Measurements from ENCODE around the gene BGN.

BGN gene

GRCh38 chrX:153475271-153475670 lies 19.5 kb upstream of the BGN start:
- Mint-ChIP-seq H3K9me3 (peaks cover 12% of the 10 kb centered on the region), H3K4me1 (peaks cover 20% of the 10 kb centered on the region), H3K4me3 (peak overlapping the region in 1 of 3 experiments; percentile 32), H3K27ac (peak overlapping the region; percentile 57 to 88 (median 70)), H3K27me3 (ENCODE audit: low read depth) (no peaks in the 10 kb centered on the region), H3K36me3 (ENCODE audit: low read depth) (no peaks in the 10 kb centered on the region)
- TF ChIP-seq CTCF (IDR thresholded peaks at IDR 0.05; ENCODE audit: unreplicated experiment in 3 of 3): no peak

GRCh38 chrX:153475751-153476281 lies 19.0 kb upstream of the BGN start:
- H3K27ac Mint-ChIP-seq: peak overlapping the region; percentile 82 to 94 (median 88)
- no peak for TF ChIP-seq CTCF (IDR thresholded peaks at IDR 0.05; ENCODE audit: unreplicated experiment in 3 of 3)
- H3K27me3 Mint-ChIP-seq (ENCODE audit: low read depth): no peaks in the 10 kb centered on the region
- no peak overlapping the region for H3K4me3 Mint-ChIP-seq
- H3K4me1 Mint-ChIP-seq: peaks cover 20% of the 10 kb centered on the region
- no peaks in the 10 kb centered on the region for H3K36me3 Mint-ChIP-seq (ENCODE audit: low read depth)
- peaks cover 12% of the 10 kb centered on the region for H3K9me3 Mint-ChIP-seq

- Mint-ChIP-seq H3K27me3 (ENCODE audit: low read depth) (no peaks in the 10 kb centered on the region), H3K9me3 (peaks cover 12% of the 10 kb centered on the region), H3K4me3 (no peak overlapping the region), H3K27ac (peak overlapping the region; percentile 86 to 94 (median 88)), H3K36me3 (ENCODE audit: low read depth) (no peaks in the 10 kb centered on the region), H3K4me1 (peaks cover 19% of the 10 kb centered on the region)
- TF ChIP-seq CTCF (IDR thresholded peaks at IDR 0.05; ENCODE audit: unreplicated experiment in 3 of 3): no peak
These were observed 18.0 kb upstream of the BGN start for GRCh38 chrX:153476666-153477363.

- peaks cover 15% of the 10 kb centered on the region for H3K4me1 Mint-ChIP-seq
- H3K4me3 Mint-ChIP-seq: no peak overlapping the region
- H3K9me3 Mint-ChIP-seq: peaks cover 12% of the 10 kb centered on the region
- no peaks in the 10 kb centered on the region for H3K36me3 Mint-ChIP-seq (ENCODE audit: low read depth)
- no peak for TF ChIP-seq CTCF (IDR thresholded peaks at IDR 0.05; ENCODE audit: unreplicated experiment in 3 of 3)
- no peaks in the 10 kb centered on the region for H3K27me3 Mint-ChIP-seq (ENCODE audit: low read depth)
- H3K27ac Mint-ChIP-seq: peak overlapping the region; percentile 69 to 86 (median 86)
These were observed 17.4 kb upstream of the BGN start for GRCh38 chrX:153477364-153477857.

- Mint-ChIP-seq H3K27ac (peak overlapping the region; percentile 69 to 86 (median 86)), H3K9me3 (peaks cover 12% of the 10 kb centered on the region), H3K4me3 (no peak overlapping the region), H3K27me3 (ENCODE audit: low read depth) (no peaks in the 10 kb centered on the region), H3K36me3 (ENCODE audit: low read depth) (no peaks in the 10 kb centered on the region), H3K4me1 (peaks cover 15% of the 10 kb centered on the region)
- no peak for TF ChIP-seq CTCF (IDR thresholded peaks at IDR 0.05; ENCODE audit: unreplicated experiment in 3 of 3)
These were observed 16.9 kb upstream of the BGN start for GRCh38 chrX:153477901-153478300.

All from nephron (organoid).